HT1080 (cell line): ENCODE measurements around the gene EMP2. TPM values are rescaled to one million over a fixed set of nuclear protein-coding genes. Genes with fewer than 3 reads are reported as not detected.
A peak's percentile ranks its signal among the peaks of the same experiment; 100 is the strongest.
"Not testable (repeated sequence)": the region's sequence is repeated elsewhere in the genome, so short reads cannot be mapped to it uniquely, and the experiment has no call there.

ENCODE experiments used
- DNase-seq: peaks from one replicate; pipeline ENCODE4 v3.0.0-alpha.2; 2015; ENCODE audit warnings: low read depth
- total RNA-seq: library from RNA; depleted of rRNA; stranded (reverse); fragments of >200 nt; shearing (Covaris generic); gene quantifications from 2 replicates; pipeline ENCODE4 v1.2.3, GENCODE V29; 2014

The EMP2 gene
- total RNA-seq, 1 experiment from 2014 or later, result 12.3 TPM

GRCh38 chr16:10578474-10579316, 1.7 kb downstream of the EMP2 start:
- DNase-seq, result no peak

GRCh38 chr16:10577305-10578202, 2.8 kb downstream of the EMP2 start:
- DNase-seq, result no peak

GRCh38 chr16:10576390-10577304, 3.8 kb downstream of the EMP2 start:
- no peak for DNase-seq

- DNase-seq, result no peak
Observed at GRCh38 chr16:10575506-10576130, 4.8 kb downstream of the EMP2 start.

GRCh38 chr16:10572611-10573010, 7.8 kb downstream of the EMP2 start:
- DNase-seq, result no peak

GRCh38 chr16:10571354-10571753, 9.0 kb downstream of the EMP2 start:
- DNase-seq, result no peak

- DNase-seq, result no peak
Observed at GRCh38 chr16:10569621-10570020, 10.8 kb downstream of the EMP2 start.

GRCh38 chr16:10566613-10567012, 13.8 kb downstream of the EMP2 start:
- DNase-seq, result no peak

- no peak for DNase-seq
Observed at GRCh38 chr16:10565167-10565566, 15.2 kb downstream of the EMP2 start.

- DNase-seq, result no peak
Observed at GRCh38 chr16:10564591-10564990, 15.8 kb downstream of the EMP2 start.

- no peak for DNase-seq
Observed at GRCh38 chr16:10562361-10562899, 18.0 kb downstream of the EMP2 start.

- DNase-seq, result no peak
Observed at GRCh38 chr16:10561425-10561824, 19.0 kb downstream of the EMP2 start.

- no peak for DNase-seq
Observed at GRCh38 chr16:10561001-10561400, 19.4 kb downstream of the EMP2 start.

- DNase-seq, result not testable (repeated sequence)
Observed at GRCh38 chr16:10559792-10560191, 20.6 kb downstream of the EMP2 start.

GRCh38 chr16:10558746-10559641, 21.4 kb downstream of the EMP2 start:
- DNase-seq, result peak; percentile 21

- DNase-seq, result no peak
Observed at GRCh38 chr16:10558305-10558704, 22.1 kb downstream of the EMP2 start.

- no peak for DNase-seq
Observed at GRCh38 chr16:10557750-10558149, 22.6 kb downstream of the EMP2 start.

- no peak for DNase-seq
Observed at GRCh38 chr16:10556236-10556635, 24.2 kb downstream of the EMP2 start.

GRCh38 chr16:10554569-10554968, 25.8 kb downstream of the EMP2 start:
- DNase-seq, result no peak
